Measurements from ENCODE around the gene AGPAT4. TPM values are rescaled to one million over a fixed set of nuclear protein-coding genes. Genes with fewer than 3 reads are reported as not detected.

AGPAT4 gene
- total RNA-seq, 1 experiment from 2014 or later = 9.2 TPM

DNA sequence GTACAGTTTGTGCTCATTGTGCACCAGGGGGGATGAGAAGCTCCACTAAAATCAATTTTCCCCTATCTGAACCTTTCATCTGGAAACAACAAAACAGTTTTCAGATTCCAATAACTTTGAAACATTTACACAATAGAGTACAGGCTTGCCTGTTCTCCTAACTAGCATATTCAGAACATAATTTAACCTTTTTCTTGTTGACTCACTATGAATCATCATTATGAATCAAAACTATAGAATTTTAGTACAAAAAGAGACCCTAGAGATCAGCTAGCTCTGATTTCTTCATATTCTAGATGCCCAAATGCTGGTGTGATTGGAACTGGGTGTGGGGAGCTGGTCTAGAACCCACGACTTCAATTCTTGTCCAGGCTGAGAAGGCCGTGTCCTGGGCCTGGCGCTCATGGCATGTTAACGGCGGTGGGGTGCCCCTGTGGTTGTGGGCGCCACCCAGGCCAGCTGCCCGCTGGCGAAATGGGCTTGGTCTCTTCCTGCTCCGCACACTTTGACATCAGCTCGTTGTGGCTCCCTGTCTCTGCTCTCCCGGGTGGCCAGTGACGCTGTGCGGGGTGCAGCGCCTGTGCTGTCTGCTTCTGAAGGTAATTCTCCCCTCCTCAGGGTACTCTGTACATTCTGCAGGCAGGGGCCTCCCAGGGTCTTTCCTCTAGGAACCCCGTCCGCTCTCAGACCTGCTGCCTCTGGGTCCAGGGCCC is 29.9 kb upstream of the AGPAT4 start:
- no peak overlapping the region for H3K27ac Mint-ChIP-seq (ENCODE audit: unreplicated experiment)
- Histone ChIP-seq H3K36me3 (ENCODE audit: control insufficient read depth, insufficient read depth, low read length) (no peaks in the 10 kb centered on the region), H3K27me3 (replicated peaks; ENCODE audit: control insufficient read depth, insufficient read depth, low read length) (no peaks in the 10 kb centered on the region), H3K9me3 (no peaks in the 10 kb centered on the region), H3K4me3 (ENCODE audit: low read depth, low read length) (no peak overlapping the region), H3K4me1 (no peaks in the 10 kb centered on the region)
- no peaks in the 10 kb centered on the region for H3K27me3 Mint-ChIP-seq (ENCODE audit: insufficient read depth, unreplicated experiment)
- DNase-seq = no peak
- H3K4me3 Mint-ChIP-seq (ENCODE audit: unreplicated experiment) = no peak overlapping the region
- H3K36me3 Mint-ChIP-seq (ENCODE audit: insufficient read depth, unreplicated experiment) = no peaks in the 10 kb centered on the region
- H3K9me3 Mint-ChIP-seq (ENCODE audit: unreplicated experiment) = no peaks in the 10 kb centered on the region
- CTCF ChIA-PET = no interaction called here
- intact Hi-C loops (cut with micrococcal nuclease; ENCODE audit: unreplicated experiment) = no loop called here
- H3K4me1 Mint-ChIP-seq (ENCODE audit: low read depth, unreplicated experiment) = no peaks in the 10 kb centered on the region
- POLR2A ChIA-PET = no interaction called here
- TF ChIP-seq, protein P1, sequence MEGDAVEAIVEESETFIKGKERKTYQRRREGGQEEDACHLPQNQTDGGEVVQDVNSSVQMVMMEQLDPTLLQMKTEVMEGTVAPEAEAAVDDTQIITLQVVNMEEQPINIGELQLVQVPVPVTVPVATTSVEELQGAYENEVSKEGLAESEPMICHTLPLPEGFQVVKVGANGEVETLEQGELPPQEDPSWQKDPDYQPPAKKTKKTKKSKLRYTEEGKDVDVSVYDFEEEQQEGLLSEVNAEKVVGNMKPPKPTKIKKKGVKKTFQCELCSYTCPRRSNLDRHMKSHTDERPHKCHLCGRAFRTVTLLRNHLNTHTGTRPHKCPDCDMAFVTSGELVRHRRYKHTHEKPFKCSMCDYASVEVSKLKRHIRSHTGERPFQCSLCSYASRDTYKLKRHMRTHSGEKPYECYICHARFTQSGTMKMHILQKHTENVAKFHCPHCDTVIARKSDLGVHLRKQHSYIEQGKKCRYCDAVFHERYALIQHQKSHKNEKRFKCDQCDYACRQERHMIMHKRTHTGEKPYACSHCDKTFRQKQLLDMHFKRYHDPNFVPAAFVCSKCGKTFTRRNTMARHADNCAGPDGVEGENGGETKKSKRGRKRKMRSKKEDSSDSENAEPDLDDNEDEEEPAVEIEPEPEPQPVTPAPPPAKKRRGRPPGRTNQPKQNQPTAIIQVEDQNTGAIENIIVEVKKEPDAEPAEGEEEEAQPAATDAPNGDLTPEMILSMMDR (IDR thresholded peaks at IDR 0.05; ENCODE audit: insufficient read depth in 1 of 2, low read depth in 1 of 2, low read length in 1 of 2, severe bottlenecking in 1 of 2, unreplicated experiment in 1 of 2) = no peak
- no TSS peak for BruUV-seq (replicated peaks)

DNA sequence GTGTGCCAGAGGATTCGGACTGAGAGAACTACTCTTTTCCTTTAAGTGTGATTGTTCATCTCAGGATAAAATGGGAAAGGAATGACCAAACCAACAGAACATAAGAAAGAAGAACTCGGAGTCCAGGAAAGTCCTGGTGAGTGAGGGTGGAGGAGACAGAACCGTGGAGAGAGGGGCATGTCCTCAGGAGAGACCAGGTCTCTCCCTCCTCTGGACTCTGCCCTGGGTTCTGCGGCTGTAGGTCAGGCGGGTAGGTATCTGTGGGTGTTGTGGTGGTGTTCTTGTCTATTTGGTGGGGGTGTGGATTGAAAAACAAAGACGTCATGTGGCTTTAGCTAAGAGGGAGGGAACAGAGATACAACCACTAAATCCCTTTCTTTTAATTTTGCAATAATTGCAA is 29.1 kb upstream of the AGPAT4 start:
- DNase-seq = no peak
- Mint-ChIP-seq H3K27ac (ENCODE audit: unreplicated experiment) (no peak overlapping the region), H3K4me1 (ENCODE audit: low read depth, unreplicated experiment) (no peaks in the 10 kb centered on the region), H3K27me3 (ENCODE audit: insufficient read depth, unreplicated experiment) (no peaks in the 10 kb centered on the region), H3K9me3 (ENCODE audit: unreplicated experiment) (no peaks in the 10 kb centered on the region), H3K4me3 (ENCODE audit: unreplicated experiment) (no peak overlapping the region), H3K36me3 (ENCODE audit: insufficient read depth, unreplicated experiment) (no peaks in the 10 kb centered on the region)
- Histone ChIP-seq H3K4me3 (ENCODE audit: low read depth, low read length) (no peak overlapping the region), H3K4me1 (no peaks in the 10 kb centered on the region), H3K36me3 (ENCODE audit: control insufficient read depth, insufficient read depth, low read length) (no peaks in the 10 kb centered on the region), H3K27me3 (replicated peaks; ENCODE audit: control insufficient read depth, insufficient read depth, low read length) (no peaks in the 10 kb centered on the region), H3K9me3 (no peaks in the 10 kb centered on the region)
- intact Hi-C loops (cut with micrococcal nuclease; ENCODE audit: unreplicated experiment) = no loop called here
- ChIA-PET POLR2A (no interaction called here), CTCF (no interaction called here)
- TF ChIP-seq, protein P1 (IDR thresholded peaks at IDR 0.05; ENCODE audit: insufficient read depth in 1 of 2, low read depth in 1 of 2, low read length in 1 of 2, severe bottlenecking in 1 of 2, unreplicated experiment in 1 of 2) = no peak
- BruUV-seq (replicated peaks) = no TSS peak

DNA sequence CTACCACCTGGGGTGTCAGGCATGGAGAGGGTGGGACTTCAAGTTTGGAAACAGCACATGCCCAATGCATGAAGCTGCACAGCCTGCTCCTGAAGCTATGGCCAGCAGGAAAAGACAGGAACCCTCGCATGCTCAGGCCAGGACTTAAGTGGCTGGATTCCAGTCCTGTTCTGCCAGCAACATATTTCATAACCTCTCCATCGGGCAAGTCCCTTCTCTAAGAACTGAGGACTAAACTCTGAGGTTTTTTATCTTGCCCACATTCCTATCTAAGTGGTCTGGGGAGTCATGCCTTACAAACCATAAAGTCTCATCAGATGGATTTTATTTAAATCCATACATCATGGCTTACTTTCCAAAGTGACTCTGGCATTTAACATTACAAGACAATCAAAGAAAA is 27.5 kb upstream of the AGPAT4 start:
- Mint-ChIP-seq H3K27ac (ENCODE audit: unreplicated experiment) (no peak overlapping the region), H3K4me3 (ENCODE audit: unreplicated experiment) (no peak overlapping the region), H3K27me3 (ENCODE audit: insufficient read depth, unreplicated experiment) (no peaks in the 10 kb centered on the region), H3K36me3 (ENCODE audit: insufficient read depth, unreplicated experiment) (no peaks in the 10 kb centered on the region), H3K4me1 (ENCODE audit: low read depth, unreplicated experiment) (no peaks in the 10 kb centered on the region), H3K9me3 (ENCODE audit: unreplicated experiment) (peaks cover 4% of the 10 kb centered on the region)
- no peaks in the 10 kb centered on the region for H3K9me3 ChIP-seq
- H3K4me1 ChIP-seq = no peaks in the 10 kb centered on the region
- intact Hi-C loops (cut with micrococcal nuclease; ENCODE audit: unreplicated experiment) = no loop called here
- CTCF ChIA-PET = no interaction called here
- POLR2A ChIA-PET = no interaction called here
- BruUV-seq (replicated peaks) = no TSS peak
- no peak for DNase-seq
- no peak overlapping the region for H3K4me3 ChIP-seq (ENCODE audit: low read depth, low read length)
- H3K27me3 ChIP-seq (replicated peaks; ENCODE audit: control insufficient read depth, insufficient read depth, low read length) = no peaks in the 10 kb centered on the region
- no peaks in the 10 kb centered on the region for H3K36me3 ChIP-seq (ENCODE audit: control insufficient read depth, insufficient read depth, low read length)
- TF ChIP-seq, protein P1 (IDR thresholded peaks at IDR 0.05; ENCODE audit: insufficient read depth in 1 of 2, low read depth in 1 of 2, low read length in 1 of 2, severe bottlenecking in 1 of 2, unreplicated experiment in 1 of 2) = no peak
